Urothelium cell line (cell line): ENCODE results near the gene CDT1.
A peak's percentile ranks its signal among the peaks of the same experiment; 100 is the strongest.

Source experiments
- DNase-seq: peaks from one replicate; pipeline ENCODE4 v3.0.0; 2011; ENCODE audit warnings: low spot score, mixed read lengths
- FAIRE-seq: peaks from 2 replicates; lab custom pipeline; 2011; peaks lifted over from hg19 to GRCh38; lab: Jason Lieb, UNC

Gene CDT1

GRCh38 chr16:88804173-88804551, 573 bp downstream of the CDT1 start:
- no peak for DNase-seq
- FAIRE-seq, result no peak

DNA sequence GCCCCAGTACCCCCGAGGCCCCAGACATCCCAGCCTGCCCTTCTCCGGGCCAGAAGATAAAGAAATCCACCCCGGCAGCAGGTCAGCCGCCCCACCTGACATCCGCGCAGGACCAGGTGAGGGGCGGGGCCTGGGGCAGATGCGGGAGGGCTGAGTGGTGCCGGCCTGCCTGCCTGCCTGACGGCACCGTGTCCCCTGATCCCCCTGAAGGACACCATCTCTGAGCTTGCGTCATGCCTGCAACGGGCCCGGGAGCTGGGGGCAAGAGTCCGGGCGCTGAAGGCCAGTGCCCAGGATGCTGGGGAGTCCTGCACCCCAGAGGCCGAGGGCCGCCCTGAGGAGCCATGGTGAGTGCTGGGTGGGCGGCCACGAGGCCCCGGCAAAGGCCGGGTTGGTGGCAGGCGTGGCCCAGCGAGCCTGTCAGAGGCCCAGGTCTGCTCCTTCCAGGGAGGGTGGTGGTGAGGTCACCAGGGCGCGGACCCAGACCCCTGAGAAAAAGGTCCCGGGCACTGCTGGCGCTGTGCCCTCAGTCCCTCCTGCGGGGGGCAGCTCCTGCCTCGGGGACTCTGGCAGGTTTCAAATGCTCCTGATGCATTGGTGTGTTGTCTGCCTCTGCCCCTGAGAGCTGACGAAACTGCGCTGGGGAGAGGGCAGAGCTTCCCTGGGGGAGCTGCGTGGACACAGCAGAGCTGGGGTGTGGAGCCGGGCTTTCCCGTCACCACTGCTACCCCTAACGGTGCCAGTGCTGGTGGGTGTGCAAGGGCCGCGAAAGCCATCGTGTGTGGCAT, 1.2 kb downstream of the CDT1 start:
- DNase-seq (peak; percentile 51), FAIRE-seq (no peak)

DNA sequence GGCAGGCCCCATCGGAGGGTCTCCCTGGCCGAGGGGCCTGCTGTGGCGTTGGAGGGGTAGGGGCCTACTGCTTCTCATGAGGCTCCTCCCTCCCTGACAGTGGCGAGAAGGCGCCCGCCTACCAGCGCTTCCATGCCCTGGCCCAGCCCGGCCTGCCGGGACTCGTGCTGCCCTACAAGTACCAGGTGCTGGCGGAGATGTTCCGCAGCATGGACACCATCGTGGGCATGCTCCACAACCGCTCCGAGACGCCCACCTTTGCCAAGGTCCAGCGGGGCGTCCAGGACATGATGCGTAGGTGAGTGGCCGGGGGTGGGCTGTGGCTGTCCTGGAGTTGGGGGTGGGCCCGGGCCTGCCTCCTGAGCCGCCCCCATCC, 1.7 kb downstream of the CDT1 start:
- no peak for FAIRE-seq
- DNase-seq, result no peak

DNA sequence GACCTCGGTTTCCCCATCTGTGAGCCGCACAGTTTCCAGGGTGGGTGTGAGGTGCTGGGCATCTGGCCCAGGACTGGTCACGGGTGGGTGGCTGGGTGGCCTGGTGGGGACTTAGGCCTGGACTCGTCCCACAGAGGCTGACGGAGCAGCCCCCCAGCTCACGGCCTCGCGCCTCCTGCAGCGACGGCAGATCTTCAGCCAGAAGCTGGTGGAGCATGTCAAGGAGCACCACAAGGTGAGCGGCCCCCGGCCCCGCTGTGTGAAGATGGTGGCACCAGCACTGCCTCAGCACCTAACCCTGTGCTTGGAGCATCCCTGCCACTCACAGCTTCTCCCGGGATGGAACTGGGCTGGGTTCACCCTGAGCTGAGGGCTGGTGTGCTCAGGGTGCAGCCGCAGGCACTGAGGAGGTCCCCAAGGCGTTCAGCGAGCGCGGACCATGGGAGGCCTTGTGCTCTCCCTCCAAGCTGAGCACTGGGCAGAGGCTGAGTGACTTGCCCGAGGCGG, 2.4 kb downstream of the CDT1 start:
- no peak for FAIRE-seq
- DNase-seq, result no peak

- FAIRE-seq (no peak), DNase-seq (no peak)
These were observed 3.0 kb downstream of the CDT1 start for GRCh38 chr16:88806491-88807111.

DNA sequence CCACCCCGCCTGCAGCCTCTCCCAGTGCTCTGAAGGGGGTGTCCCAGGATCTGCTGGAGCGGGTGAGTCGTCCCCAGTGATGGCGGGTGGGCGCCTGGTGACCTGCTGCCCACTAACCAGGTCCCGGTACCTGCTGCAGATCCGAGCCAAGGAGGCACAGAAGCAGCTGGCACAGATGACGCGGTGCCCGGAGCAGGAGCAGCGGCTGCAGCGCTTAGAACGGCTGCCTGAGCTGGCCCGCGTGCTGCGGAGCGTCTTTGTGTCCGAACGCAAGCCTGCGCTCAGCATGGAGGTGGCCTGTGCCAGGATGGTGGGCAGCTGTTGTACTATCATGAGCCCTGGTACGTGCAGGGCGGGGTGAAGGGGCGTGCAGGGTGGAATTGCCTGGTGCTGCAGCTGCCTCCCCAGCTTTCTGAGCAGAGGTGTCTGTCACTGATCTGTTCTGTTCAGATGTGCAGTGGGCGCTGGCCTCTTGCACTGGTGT, 3.6 kb downstream of the CDT1 start:
- DNase-seq (no peak), FAIRE-seq (no peak)

DNA sequence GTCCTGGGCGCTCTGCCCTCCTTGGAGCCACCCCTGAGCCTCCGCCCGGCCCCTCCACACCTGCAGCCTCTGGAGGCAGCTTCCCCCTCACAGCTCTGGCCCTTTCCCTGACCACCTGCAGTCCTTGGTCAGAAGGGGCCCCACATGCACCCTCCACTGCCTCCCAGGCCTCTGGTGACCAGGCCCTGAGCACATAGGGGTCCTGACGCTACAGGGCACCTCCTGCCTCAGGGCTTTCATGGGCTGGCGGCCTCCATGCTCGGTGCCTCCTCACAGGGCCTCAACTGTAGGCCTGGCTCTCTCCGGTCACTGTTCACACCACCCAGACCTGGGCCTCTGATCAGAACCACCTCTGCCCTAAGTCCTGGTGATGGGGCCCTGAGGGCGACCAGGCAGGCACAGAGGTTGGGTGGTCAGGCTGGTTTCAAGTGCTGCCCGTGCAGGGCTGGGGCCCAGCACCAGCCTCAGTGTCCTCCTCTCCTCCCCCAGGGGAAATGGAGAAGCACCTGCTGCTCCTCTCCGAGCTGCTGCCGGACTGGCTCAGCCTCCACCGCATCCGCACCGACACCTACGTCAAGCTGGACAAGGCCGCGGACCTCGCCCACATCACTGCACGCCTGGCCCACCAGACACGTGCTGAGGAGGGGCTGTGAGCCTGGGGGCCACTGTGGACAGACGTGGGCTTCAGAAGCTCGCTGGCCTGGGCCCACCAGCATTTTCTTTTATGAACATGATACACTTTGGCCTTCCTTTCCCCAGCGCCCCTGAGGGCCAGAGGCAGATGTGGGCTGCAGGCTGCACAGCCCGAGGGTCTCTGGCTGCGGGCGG, 4.3 kb downstream of the CDT1 start:
- DNase-seq (no peak), FAIRE-seq (no peak)

DNA sequence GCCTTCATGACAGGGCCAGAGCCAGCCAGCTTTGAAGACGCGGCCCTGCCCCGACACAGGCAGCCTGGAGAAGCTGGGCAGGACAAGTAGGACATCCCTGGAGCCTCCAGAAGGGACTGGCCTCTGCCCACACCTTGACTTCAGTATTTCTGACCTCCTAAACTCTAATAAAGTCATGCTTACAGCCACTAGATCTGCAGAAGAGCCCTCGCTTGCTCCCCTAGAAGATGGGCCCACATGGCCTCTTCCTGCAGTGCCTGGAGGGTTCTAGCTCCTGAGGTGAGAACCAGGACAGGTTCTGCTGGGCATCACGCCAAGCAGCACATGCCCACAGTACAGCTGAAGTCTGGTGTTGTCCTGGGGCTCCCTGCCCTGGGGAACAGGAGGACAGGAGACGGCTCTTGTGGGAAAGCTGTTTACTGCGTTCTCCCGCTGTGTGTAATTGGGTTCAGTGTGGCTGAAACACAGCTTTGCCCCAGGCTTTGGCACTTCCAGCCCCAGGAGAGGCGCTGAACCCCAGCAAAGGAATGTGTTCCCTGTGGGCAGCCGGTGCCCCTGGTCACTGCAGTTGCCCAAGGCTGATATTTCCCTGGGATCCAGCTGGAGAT, 5.6 kb downstream of the CDT1 start:
- DNase-seq (no peak), FAIRE-seq (no peak)

- FAIRE-seq (no peak), DNase-seq (no peak)
These were observed 6.1 kb downstream of the CDT1 start for GRCh38 chr16:88809676-88810165.

DNA sequence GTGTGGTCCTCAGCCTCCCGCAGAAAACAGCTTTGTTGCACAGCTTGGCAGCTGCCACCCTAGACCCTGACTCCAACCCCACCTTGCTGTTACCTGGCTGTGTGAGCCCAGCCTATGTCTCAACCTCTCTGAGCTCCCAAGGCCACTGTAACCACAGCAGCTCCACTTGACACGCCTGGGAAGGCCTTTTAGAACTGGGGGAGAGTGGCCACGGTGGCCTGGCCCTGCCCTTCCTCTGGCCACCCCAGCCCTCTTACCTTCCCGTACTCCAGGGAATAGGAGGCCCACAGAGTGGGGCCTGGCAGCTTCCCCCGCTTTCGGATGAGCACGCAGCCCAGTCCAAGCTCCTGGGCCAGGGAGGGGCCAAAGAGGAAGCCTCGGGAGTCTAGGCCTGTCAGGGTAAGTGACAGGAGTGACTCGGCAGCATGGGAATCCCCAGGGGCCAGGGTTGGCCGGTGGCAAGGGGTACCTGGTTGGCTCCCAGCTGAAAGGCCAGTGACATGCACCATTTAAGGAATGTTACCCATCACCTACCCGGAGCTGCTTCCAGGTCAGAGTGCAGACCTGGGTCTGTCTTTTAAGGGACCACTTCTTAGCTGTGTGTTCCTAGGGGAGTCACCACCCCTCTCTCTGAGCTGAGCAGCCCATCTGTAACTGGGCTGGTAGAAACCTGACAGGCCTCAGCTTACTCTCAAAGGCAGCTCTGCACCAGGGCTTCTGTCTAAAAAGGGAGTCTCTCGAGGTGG, 6.8 kb downstream of the CDT1 start:
- DNase-seq (peak; percentile 21), FAIRE-seq (no peak)

GRCh38 chr16:88810912-88811768, 7.6 kb downstream of the CDT1 start:
- DNase-seq, result peak; percentile 71
- no peak for FAIRE-seq

- peak; percentile 94 for DNase-seq
- peak; percentile 46 for FAIRE-seq
These were observed 8.4 kb downstream of the CDT1 start, which contains the start of gene APRT for GRCh38 chr16:88811769-88812512. Gene APRT (minus strand): TSS chr16:88811928. CDS start chr16:88811899, 29 bp downstream.

DNA sequence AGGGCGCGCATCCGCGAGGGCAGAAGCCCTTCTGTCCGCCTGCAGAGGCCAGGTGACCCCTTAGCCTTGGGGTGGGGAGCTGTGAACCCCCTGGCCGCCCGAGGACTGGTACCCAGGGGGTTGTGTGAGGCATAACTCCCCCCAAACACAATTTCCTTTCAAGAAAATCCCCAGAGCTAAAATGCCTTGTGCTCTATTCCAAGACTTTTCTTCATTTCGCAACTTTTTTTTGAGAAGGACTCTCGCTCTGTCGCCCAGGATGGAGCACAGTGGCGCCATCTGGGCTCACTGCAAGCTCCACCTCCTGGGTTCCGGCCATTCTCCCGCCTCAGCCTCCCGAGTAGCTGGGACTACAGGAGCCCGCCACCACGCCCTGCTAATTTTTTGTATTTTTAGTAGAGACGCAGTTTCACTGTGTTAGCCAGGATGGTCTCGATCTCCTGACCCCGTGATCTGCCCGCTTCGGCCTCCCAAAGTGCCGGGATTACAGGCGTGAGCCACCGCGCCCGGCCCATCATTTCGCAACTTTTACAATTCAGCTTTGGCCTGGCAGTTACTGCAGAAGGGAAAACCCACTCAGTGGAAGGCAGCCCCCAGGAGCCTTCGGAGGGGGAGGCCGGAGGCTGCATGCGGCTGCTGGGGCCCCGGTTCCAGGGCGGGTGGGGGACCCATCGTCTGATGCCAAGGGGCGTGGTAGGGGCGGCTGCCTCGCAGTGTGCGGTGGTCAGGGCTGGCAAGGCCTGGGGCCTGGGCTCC, 9.1 kb downstream of the CDT1 start:
- FAIRE-seq (no peak), DNase-seq (no peak)

- no peak for FAIRE-seq
- DNase-seq, result no peak
These were observed 9.9 kb downstream of the CDT1 start for GRCh38 chr16:88813269-88814143.

GRCh38 chr16:88814144-88814502, 10.5 kb downstream of the CDT1 start:
- FAIRE-seq, result no peak
- no peak for DNase-seq

DNA sequence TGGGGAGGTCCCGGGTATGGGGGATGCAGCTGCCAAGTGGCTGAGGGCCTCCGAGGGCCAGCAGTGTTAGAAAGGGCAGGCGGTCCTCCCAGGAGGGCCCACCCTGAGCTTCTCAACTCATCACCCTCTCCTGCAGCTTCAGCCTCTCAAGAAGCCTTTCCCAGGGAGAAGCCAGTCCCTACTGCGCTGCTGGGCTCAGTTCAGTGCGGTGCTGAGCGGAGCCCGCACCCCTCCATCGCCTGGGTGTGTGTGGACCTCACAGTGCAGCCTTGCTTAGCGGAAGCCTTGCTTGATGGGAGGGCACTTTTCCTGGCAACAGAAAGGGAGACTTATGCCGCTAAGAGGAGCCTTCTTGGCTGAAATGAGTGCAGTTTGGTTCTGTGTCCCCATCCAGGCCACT, 11.6 kb downstream of the CDT1 start:
- DNase-seq (no peak), FAIRE-seq (no peak)
